GM12878 (cell line): ENCODE measurements around the gene TMEM272. TPM values are rescaled to one million over a fixed set of nuclear protein-coding genes. Genes with fewer than 3 reads are reported as not detected.
"Not testable (repeated sequence)": the region's sequence is repeated elsewhere in the genome, so short reads cannot be mapped to it uniquely, and the experiment has no call there.

ENCODE experiments used
- ATAC-seq: fragments of 200-7000 bp; cut with Tn5 transposase; 3 replicates; pipeline ENCODE4 v1.9.1; 2020; ENCODE audit warnings: mild to moderate bottlenecking, moderate library complexity
- BruUV-seq: library from RNA; stranded (reverse); fragments of 400-500 nt; replicated peaks from 2 replicates; lab custom pipeline; 2021; lab: Mats Ljungman, UMichigan
- CTCF ChIA-PET: fragments of 300-600 bp; sonication (Branson Sonifier 250); formaldehyde crosslinking; extraction: SDS; loops from one replicate; lab custom pipeline; 2021; ENCODE audit warnings: inconsistent platforms; lab: Yijun Ruan, JAX
- POLR2A ChIA-PET: fragments of 350-600 bp; formaldehyde crosslinking; extraction: SDS; loops from one replicate; lab custom pipeline; 2021; ENCODE audit warnings: inconsistent platforms; lab: Charles Lee
- RAD21 ChIA-PET: fragments of 300-600 bp; sonication (Branson Sonifier 250); formaldehyde crosslinking; loops from one replicate; lab custom pipeline; 2023; ENCODE audit warnings: antibody characterized with exemption; ENCODE audit not compliant: unreplicated experiment; lab: Charles Lee
- SMC1A ChIA-PET: fragments of 300-600 bp; sonication (Branson Sonifier 250); formaldehyde crosslinking; loops from one replicate; lab custom pipeline; 2023; ENCODE audit not compliant: unreplicated experiment, uncharacterized antibody; lab: Charles Lee
- DNase-seq: peaks from one replicate; pipeline ENCODE4 v3.0.0-alpha.2; 2011; ENCODE audit warnings: low read depth, low spot score
- FAIRE-seq: peaks from 3 replicates; lab custom pipeline; 2011; peaks lifted over from hg19 to GRCh38; lab: Jason Lieb, UNC
- H2AFZ ChIP-seq: 2 replicates; pipeline ENCODE4 v1.6.0; 2011; ENCODE audit warnings: low read depth, low read length, control low read depth; ENCODE audit not compliant: control insufficient read depth
- H3K27ac ChIP-seq: 2 replicates; pipeline ENCODE4 v1.5.1; 2011; ENCODE audit warnings: control low read depth; ENCODE audit not compliant: control insufficient read depth, insufficient read depth
- H3K27me3 ChIP-seq, 2 experiments: replicated peaks in 1 of 2; 2 replicates each; pipeline versions ENCODE4 v1.6.0 to v1.6.1; 2011; ENCODE audit warnings: low read length in 1 of 2; ENCODE audit not compliant: control insufficient read depth in 2 of 2, insufficient read depth in 2 of 2
- H3K36me3 ChIP-seq, 2 experiments: 2 replicates each; pipeline ENCODE4 v1.5.1; 2011; ENCODE audit warnings: low read length in 1 of 2; ENCODE audit not compliant: control insufficient read depth in 2 of 2, insufficient read depth in 2 of 2
- H3K4me1 ChIP-seq: 2 replicates; pipeline ENCODE4 v1.6.1; 2011; ENCODE audit warnings: mild to moderate bottlenecking, low read length, moderate library complexity, mixed read lengths; ENCODE audit not compliant: control insufficient read depth, insufficient read depth
- H3K4me2 ChIP-seq: 2 replicates; pipeline ENCODE4 v1.6.0; 2011; ENCODE audit warnings: control low read depth; ENCODE audit not compliant: control insufficient read depth, insufficient read depth
- H3K4me3 ChIP-seq: fragments of 200-600 bp; sonication (generic); 2 replicates; pipeline ENCODE4 v1.5.1; 2016
- H3K79me2 ChIP-seq: 2 replicates; pipeline ENCODE4 v1.6.0; 2011; ENCODE audit warnings: low read length; ENCODE audit not compliant: control insufficient read depth, insufficient read depth
- H3K9ac ChIP-seq: 2 replicates; pipeline ENCODE4 v1.8.0; 2011; ENCODE audit warnings: low read length, control low read depth, mixed read lengths; ENCODE audit not compliant: control insufficient read depth, insufficient read depth
- H3K9me3 ChIP-seq: replicated peaks from 3 replicates; pipeline ENCODE4 v1.5.1; 2011; ENCODE audit warnings: mild to moderate bottlenecking, low read length; ENCODE audit not compliant: control insufficient read depth, insufficient read depth
- H4K20me1 ChIP-seq: 2 replicates; pipeline ENCODE4 v1.6.0; 2011; ENCODE audit not compliant: control insufficient read depth, insufficient read depth
- BHLHE40 ChIP-seq, 2 experiments: fragments of 450-650 bp in 1 of 2; IDR thresholded peaks; 2 replicates each; pipeline ENCODE4 v1.6.1; 2011 to 2017; ENCODE audit warnings: low read depth in 2 of 2, borderline replicate concordance in 1 of 2, improper control_type of control experiment in 1 of 2, low read length in 1 of 2, mild to moderate bottlenecking in 1 of 2
- IKZF1 ChIP-seq: fragments of 450-650 bp; conservative IDR thresholded peaks from 2 replicates; pipeline ENCODE4 v1.6.1; 2017; ENCODE audit warnings: antibody characterized with exemption, mild to moderate bottlenecking
- NR2C1 ChIP-seq: fragments of 450-650 bp; IDR thresholded peaks from 2 replicates; pipeline ENCODE4 v1.6.1; 2017; ENCODE audit warnings: antibody characterized with exemption, mild to moderate bottlenecking, moderate library complexity
- SMARCA5 ChIP-seq: fragments of 450-650 bp; IDR thresholded peaks from 2 replicates; pipeline ENCODE4 v1.6.1; 2017; ENCODE audit warnings: mild to moderate bottlenecking
- SP1 ChIP-seq: IDR thresholded peaks from one replicate; pipeline ENCODE4 v1.6.1; 2011; ENCODE audit warnings: low read depth, low read length
- TARDBP ChIP-seq: IDR thresholded peaks from 2 replicates; pipeline ENCODE4 v1.6.1; 2016; ENCODE audit warnings: borderline replicate concordance
- WGBS: methylation state at CpG from one replicate; pipeline ENCODE4 v1.1.6; 2016; ENCODE audit warnings: low lambda C conversion rate; ENCODE audit not compliant: insufficient replicate concordance, insufficient coverage; ENCODE audit errors: missing lambda C conversion rate; 5-methylcytosine and 5-hydroxymethylcytosine counted together
- in situ Hi-C: fragments of 300-500 bp; cut with MboI; formaldehyde crosslinking; loops from 9 replicates; pipeline ENCODE4 v1.14.3; 2018; ENCODE audit warnings: mixed read lengths
- intact Hi-C: fragments of 100-400 bp; cut with micrococcal nuclease; formaldehyde crosslinking; loops from one replicate; pipeline ENCODE4 v1.14.2; 2022; ENCODE audit not compliant: unreplicated experiment
- polyA plus RNA-seq, 11 experiments: library from polyadenylated mRNA; depleted of rRNA in 4 of 11; unstranded in 6 of 11; stranded (reverse) in 5 of 11; fragments of >200 nt; fragmentation: Nextera tagmentation in 4 of 11; fragmentation: Illumina TruSeq in 1 of 11; extraction: Ambion mirVana in 4 of 11; extraction: Trizol in 1 of 11; gene quantifications; 1 replicate in 1 of 11; 2 replicates in 10 of 11; pipeline versions ENCODE4 v1.2.1 to v1.2.3, GENCODE V29; 2011 to 2016; ENCODE audit warnings: inconsistent platforms in 2 of 11, missing spikeins in 2 of 11, low read depth in 1 of 11
- total RNA-seq, 4 experiments: library from RNA; depleted of rRNA in 3 of 4; stranded (reverse); fragments of >200 nt in 3 of 4; fragmentation: Illumina TruSeq in 1 of 4; extraction: Trizol in 1 of 4; gene quantifications; 2 replicates each; pipeline versions ENCODE4 v1.2.1 to v1.2.3, GENCODE V29; 2013 to 2021
- TF ChIP-seq, protein P1 (sequence below): fragments of 450-650 bp; conservative IDR thresholded peaks from 2 replicates; pipeline ENCODE4 v1.6.1; 2017; ENCODE audit warnings: mild to moderate bottlenecking, moderate library complexity
- TF ChIP-seq, protein P2 (sequence below): fragments of 450-650 bp; IDR thresholded peaks from 2 replicates; pipeline ENCODE4 v1.6.1; 2016; ENCODE audit warnings: mild to moderate bottlenecking, moderate library complexity, borderline replicate concordance

The TMEM272 gene
- total and polyA plus RNA-seq, 10 of the 15 experiments (the other 5 are each of a cell fraction or from before 2014, with no cell fraction given), result 0.01 to 0.04 TPM; not detected in 8

DNA sequence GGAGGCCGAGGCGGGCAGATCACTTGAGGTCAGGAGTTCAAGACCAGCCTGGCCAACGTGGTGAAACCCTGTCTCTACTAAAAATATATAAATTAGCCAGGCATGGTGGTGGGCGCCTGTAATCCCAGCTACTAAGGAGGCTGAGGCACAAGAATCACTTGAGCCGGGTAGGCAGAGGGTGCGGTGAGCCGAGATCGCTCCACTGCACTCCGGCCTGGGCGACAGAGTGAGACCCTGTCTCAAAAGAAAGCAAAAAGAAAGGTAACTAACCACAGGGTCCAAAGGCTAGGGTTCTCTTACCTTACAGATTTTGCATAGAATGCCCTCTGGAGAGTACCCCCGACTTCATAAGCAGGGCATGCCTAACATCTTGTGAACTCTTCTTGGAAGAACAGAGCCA, 20.3 kb downstream of the TMEM272 start:
- SMC1A ChIA-PET, result interaction anchor here (1.7 to 2.2 kb wide), 2 partner anchors 10 to 27 kb away, joined by 8 to 16 read pairs; no protein-coding TSS in a partner anchor
- CTCF ChIA-PET, result interaction anchor here (1.3 to 5.9 kb wide), 2 partner anchors 10 to 21 kb away, joined by 3 to 103 read pairs; no protein-coding TSS in a partner anchor

DNA sequence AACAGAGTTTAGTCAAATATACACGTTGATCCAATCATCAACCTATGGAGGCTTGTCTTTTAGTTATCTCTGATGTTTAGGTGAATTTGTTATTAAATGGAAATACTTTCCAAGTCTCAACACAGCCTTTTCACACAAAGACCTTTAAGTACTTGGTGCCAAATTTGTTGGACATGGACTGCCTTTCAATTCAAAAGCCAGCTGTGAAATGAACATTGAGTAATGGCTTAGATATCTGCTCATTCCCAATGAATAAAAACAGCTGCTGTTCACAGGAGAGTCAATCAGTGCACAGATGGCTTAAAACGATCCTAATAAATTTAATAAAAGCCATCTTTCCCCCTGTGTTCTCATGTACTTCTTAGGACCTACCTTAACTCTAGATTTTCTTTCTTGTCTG, 21.1 kb downstream of the TMEM272 start:
- ATAC-seq (no peak), FAIRE-seq (no peak), DNase-seq (no peak)
- no peak overlapping the region for H3K9ac ChIP-seq
- SMC1A ChIA-PET, result interaction anchor here (1.3 to 2.1 kb wide), 3 partner anchors 8 to 13 kb away, joined by 3 to 13 read pairs (median 8); no protein-coding TSS in a partner anchor
- H3K4me1 ChIP-seq, result peaks cover 28% of the 10 kb centered on the region
- no peak overlapping the region for H2AFZ ChIP-seq
- H3K4me3 ChIP-seq, result no peak overlapping the region
- POLR2A ChIA-PET, result no interaction called here
- CTCF ChIA-PET, result interaction anchor here (2.4 kb wide), 1 partner anchor 9 kb away, joined by 19 read pairs; no protein-coding TSS in a partner anchor
- no peak overlapping the region for H3K27ac ChIP-seq
- in situ Hi-C loops, result no loop called here
- RAD21 ChIA-PET, result interaction anchor here (1.0 kb wide), 1 partner anchor 10 kb away, joined by 3 read pairs; no protein-coding TSS in a partner anchor
- H3K27me3 ChIP-seq, result no peaks in the 10 kb centered on the region
- H3K79me2 ChIP-seq, result no peaks in the 10 kb centered on the region
- H4K20me1 ChIP-seq, result no peaks in the 10 kb centered on the region
- no peak overlapping the region for H3K4me2 ChIP-seq
- H3K9me3 ChIP-seq, result no peaks in the 10 kb centered on the region
- intact Hi-C loops, result no loop called here
- BruUV-seq, result no TSS peak
- no peaks in the 10 kb centered on the region for H3K36me3 ChIP-seq
- WGBS, result 34% methylated on average over 2 of the region's 2 CpGs
- no peak for TF ChIP-seq SP1
- TF ChIP-seq TARDBP, result no peak
- TF ChIP-seq, protein P1, sequence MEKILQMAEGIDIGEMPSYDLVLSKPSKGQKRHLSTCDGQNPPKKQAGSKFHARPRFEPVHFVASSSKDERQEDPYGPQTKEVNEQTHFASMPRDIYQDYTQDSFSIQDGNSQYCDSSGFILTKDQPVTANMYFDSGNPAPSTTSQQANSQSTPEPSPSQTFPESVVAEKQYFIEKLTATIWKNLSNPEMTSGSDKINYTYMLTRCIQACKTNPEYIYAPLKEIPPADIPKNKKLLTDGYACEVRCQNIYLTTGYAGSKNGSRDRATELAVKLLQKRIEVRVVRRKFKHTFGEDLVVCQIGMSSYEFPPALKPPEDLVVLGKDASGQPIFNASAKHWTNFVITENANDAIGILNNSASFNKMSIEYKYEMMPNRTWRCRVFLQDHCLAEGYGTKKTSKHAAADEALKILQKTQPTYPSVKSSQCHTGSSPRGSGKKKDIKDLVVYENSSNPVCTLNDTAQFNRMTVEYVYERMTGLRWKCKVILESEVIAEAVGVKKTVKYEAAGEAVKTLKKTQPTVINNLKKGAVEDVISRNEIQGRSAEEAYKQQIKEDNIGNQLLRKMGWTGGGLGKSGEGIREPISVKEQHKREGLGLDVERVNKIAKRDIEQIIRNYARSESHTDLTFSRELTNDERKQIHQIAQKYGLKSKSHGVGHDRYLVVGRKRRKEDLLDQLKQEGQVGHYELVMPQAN, result no peak
- TF ChIP-seq BHLHE40 (IDR thresholded peaks at IDR 0.05; ENCODE audit: borderline replicate concordance in 1 of 2, low read depth in 2 of 2, low read length in 1 of 2), result no peak
- no peak for TF ChIP-seq IKZF1
- TF ChIP-seq NR2C1, result no peak
- TF ChIP-seq, protein P2, sequence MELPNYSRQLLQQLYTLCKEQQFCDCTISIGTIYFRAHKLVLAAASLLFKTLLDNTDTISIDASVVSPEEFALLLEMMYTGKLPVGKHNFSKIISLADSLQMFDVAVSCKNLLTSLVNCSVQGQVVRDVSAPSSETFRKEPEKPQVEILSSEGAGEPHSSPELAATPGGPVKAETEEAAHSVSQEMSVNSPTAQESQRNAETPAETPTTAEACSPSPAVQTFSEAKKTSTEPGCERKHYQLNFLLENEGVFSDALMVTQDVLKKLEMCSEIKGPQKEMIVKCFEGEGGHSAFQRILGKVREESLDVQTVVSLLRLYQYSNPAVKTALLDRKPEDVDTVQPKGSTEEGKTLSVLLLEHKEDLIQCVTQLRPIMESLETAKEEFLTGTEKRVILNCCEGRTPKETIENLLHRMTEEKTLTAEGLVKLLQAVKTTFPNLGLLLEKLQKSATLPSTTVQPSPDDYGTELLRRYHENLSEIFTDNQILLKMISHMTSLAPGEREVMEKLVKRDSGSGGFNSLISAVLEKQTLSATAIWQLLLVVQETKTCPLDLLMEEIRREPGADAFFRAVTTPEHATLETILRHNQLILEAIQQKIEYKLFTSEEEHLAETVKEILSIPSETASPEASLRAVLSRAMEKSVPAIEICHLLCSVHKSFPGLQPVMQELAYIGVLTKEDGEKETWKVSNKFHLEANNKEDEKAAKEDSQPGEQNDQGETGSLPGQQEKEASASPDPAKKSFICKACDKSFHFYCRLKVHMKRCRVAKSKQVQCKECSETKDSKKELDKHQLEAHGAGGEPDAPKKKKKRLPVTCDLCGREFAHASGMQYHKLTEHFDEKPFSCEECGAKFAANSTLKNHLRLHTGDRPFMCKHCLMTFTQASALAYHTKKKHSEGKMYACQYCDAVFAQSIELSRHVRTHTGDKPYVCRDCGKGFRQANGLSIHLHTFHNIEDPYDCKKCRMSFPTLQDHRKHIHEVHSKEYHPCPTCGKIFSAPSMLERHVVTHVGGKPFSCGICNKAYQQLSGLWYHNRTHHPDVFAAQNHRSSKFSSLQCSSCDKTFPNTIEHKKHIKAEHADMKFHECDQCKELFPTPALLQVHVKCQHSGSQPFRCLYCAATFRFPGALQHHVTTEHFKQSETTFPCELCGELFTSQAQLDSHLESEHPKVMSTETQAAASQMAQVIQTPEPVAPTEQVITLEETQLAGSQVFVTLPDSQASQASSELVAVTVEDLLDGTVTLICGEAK, result no peak

More for the DNA sequence above, 20.3 kb downstream of the TMEM272 start:
- BruUV-seq, in situ Hi-C loops, FAIRE-seq, DNase-seq, H3K9ac ChIP-seq, H3K27me3 ChIP-seq, H3K4me3 ChIP-seq, H3K9me3 ChIP-seq, ATAC-seq, intact Hi-C loops, H3K36me3 ChIP-seq, H4K20me1 ChIP-seq, H3K79me2 ChIP-seq: not testable (repeated sequence)
- Histone ChIP-seq H3K27ac (0 out of 2 replicates have a peak overlapping the region, but pooled peaks have one; percentile 30), H3K4me2 (peak overlapping the region; percentile 36), H3K4me1 (peaks cover 19% of the 10 kb centered on the region), H2AFZ (peak overlapping the region; percentile 24; the same call in 1 of the 2 replicates)
- TF ChIP-seq SMARCA5, result 0 out of 2 replicates have a peak, but pooled peaks have one; percentile 19
- RAD21 ChIA-PET, result interaction anchor here (3.4 kb wide), 1 partner anchor 10 kb away, joined by 19 read pairs; no protein-coding TSS in a partner anchor
- POLR2A ChIA-PET, result interaction anchor here (0.7 kb wide), 1 partner anchor 485 kb away, joined by 3 read pairs; no protein-coding TSS in a partner anchor
- WGBS, result 75% methylated on average over 11 of the region's 11 CpGs
